Peyer's patch (tissue), 4 donors: ENCODE measurements around the gene WFIKKN2. TPM values are rescaled to one million over a fixed set of nuclear protein-coding genes. Genes with fewer than 3 reads are reported as not detected.

ENCODE experiments used
- DNase-seq, 3 donors: peaks; one replicate each; pipeline ENCODE4 v3.0.0-alpha.2; 2017 to 2019
- H3K27ac ChIP-seq, 4 donors: fragments of 200-600 bp; sonication (generic); one replicate each; pipeline ENCODE4 v1.5.1; 2016 to 2019
- H3K27me3 ChIP-seq, 2 donors: fragments of 200-600 bp; sonication (generic); one replicate each; pipeline ENCODE4 v1.5.1; 2019
- H3K36me3 ChIP-seq, 3 donors: fragments of 200-600 bp; sonication (generic); one replicate each; pipeline ENCODE4 v1.5.1; 2016 to 2019
- H3K4me1 ChIP-seq, 4 donors: fragments of 200-600 bp; sonication (generic); one replicate each; pipeline ENCODE4 v1.5.1; 2016 to 2019
- H3K4me3 ChIP-seq, 4 donors: fragments of 200-600 bp; sonication (generic); 1 replicate in 3 of 4; 2 replicates in 1 of 4; pipeline ENCODE4 v1.5.1; 2016 to 2019; ENCODE audit warnings: mild to moderate bottlenecking in 1 of 4
- H3K9me3 ChIP-seq, 4 donors: fragments of 200-600 bp; sonication (generic); one replicate each; pipeline ENCODE4 v1.5.1; 2016 to 2019; ENCODE audit warnings: mild to moderate bottlenecking in 1 of 4
- CTCF ChIP-seq, 6 experiments: fragments of 450-650 bp in 4 of 6; fragments of 200-600 bp in 2 of 6; sonication (generic) in 1 of 6; IDR thresholded peaks; one replicate each; pipeline ENCODE4 v1.5.1; 2017 to 2019; ENCODE audit warnings: antibody characterized with exemption in 6 of 6, mild to moderate bottlenecking in 3 of 6, moderate library complexity in 1 of 6
- POLR2A ChIP-seq, 2 donors: fragments of 450-650 bp; IDR thresholded peaks; one replicate each; pipeline ENCODE4 v1.5.1; 2017; ENCODE audit warnings: antibody characterized with exemption in 2 of 2, mild to moderate bottlenecking in 2 of 2, moderate library complexity in 2 of 2
- total RNA-seq, 4 donors: library from RNA; depleted of rRNA; stranded (reverse); fragments of >200 nt; gene quantifications; one replicate each; pipeline ENCODE4 v1.1.0, GENCODE V29; 2016

WFIKKN2 gene
- total RNA-seq, 4 donors from 2014 or later: not detected

GRCh38 chr17:50833510-50834428 is 1.6 kb upstream of the WFIKKN2 start:
- no peak for DNase-seq
- Histone ChIP-seq H3K4me3 (no peak overlapping the region), H3K36me3 (no peaks in the 10 kb centered on the region), H3K27ac (no peak overlapping the region), H3K4me1 (peaks cover 0 to 12% (median 0%) of the 10 kb centered on the region in 4 donors), H3K27me3 (no peaks in the 10 kb centered on the region), H3K9me3 (no peaks in the 10 kb centered on the region)
- TF ChIP-seq CTCF (IDR thresholded peaks at IDR 0.05) (no peak), POLR2A (IDR thresholded peaks at IDR 0.05) (no peak)

DNA sequence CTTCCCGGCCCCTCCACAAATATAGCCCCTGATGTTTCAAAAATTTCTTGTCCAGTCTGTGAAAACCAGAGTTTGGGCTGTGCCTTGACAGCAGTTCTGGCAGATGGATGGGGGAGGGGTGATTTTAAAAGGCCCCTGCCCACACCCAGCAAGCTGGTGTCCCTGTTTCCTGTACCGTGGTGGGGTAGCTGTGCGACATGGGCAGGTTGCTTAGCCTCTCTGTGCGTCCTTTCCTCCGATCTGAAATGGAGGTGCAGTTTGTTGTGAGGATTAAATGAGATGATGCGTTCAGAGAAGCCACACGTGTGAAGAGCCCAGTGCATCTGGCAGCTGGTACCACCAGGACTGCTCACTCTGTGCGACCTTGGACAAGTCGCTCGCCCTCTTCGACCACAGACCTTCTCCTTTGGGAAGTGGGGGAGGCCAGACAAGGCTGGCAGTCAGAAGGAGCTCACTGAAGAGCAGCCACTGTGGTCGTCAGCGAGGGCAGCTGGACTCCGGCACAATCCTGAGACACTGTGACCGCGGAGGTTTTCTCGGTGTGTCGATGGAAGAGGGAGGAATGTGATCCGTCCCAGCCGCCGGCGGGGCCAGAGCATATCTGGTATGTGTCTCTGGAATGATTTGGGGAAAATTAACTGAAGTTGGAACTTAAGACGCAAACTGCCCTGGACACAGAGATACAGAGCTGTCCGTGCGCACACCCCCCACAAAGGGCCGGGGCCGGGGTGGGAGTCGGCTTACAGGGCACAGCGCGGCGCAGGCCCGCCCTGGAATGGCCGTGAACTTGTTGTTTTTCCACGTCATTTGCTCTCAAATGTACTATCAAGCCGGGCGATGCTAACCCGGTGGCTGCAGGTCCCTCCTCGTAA is 721 bp upstream of the WFIKKN2 start:
- H3K27ac ChIP-seq: no peak overlapping the region
- H3K4me3 ChIP-seq: peak overlapping the region in 2 of 4 donors; percentile 31 to 39
- H3K36me3 ChIP-seq: no peaks in the 10 kb centered on the region
- DNase-seq: no peak
- no peak for TF ChIP-seq CTCF (IDR thresholded peaks at IDR 0.05)
- TF ChIP-seq POLR2A (IDR thresholded peaks at IDR 0.05): no peak
- H3K27me3 ChIP-seq: no peaks in the 10 kb centered on the region
- H3K9me3 ChIP-seq: no peaks in the 10 kb centered on the region
- peaks cover 0 to 12% (median 0%) of the 10 kb centered on the region in 4 donors for H3K4me1 ChIP-seq

DNA sequence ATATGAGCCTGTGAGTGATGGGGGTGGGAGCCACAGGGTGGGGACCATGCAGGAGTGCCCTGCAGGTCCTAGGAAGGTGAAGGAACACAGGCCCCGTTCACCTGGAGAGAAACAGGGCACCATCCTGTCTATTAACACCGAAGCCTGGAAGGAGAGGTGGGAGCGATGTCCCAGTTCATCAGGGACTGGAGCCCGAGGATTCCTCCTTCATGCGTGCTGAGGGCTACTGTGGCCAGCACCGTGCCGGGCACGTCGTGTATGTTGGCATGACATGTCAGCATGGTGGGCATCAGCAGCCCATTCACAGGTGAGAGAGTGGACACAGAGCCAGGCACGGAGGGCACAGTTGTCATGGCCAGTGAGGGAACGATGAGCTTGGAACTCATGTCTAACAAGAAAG is 1.4 kb downstream of the WFIKKN2 start:
- no peak overlapping the region for H3K27ac ChIP-seq
- no peak for DNase-seq
- H3K4me1 ChIP-seq: peaks cover 0 to 12% (median 0%) of the 10 kb centered on the region in 4 donors
- H3K36me3 ChIP-seq: no peaks in the 10 kb centered on the region
- H3K27me3 ChIP-seq: no peaks in the 10 kb centered on the region
- no peaks in the 10 kb centered on the region for H3K9me3 ChIP-seq
- no peak for TF ChIP-seq POLR2A (IDR thresholded peaks at IDR 0.05)
- no peak for TF ChIP-seq CTCF (IDR thresholded peaks at IDR 0.05)
- H3K4me3 ChIP-seq: no peak overlapping the region

GRCh38 chr17:50837286-50837979 is 2.0 kb downstream of the WFIKKN2 start:
- no peak for DNase-seq
- TF ChIP-seq CTCF (IDR thresholded peaks at IDR 0.05): no peak
- no peak for TF ChIP-seq POLR2A (IDR thresholded peaks at IDR 0.05)

More at GRCh38 chr17:50837286-50837979, 2.0 kb downstream of the WFIKKN2 start:
- Histone ChIP-seq H3K27ac (no peak overlapping the region), H3K9me3 (no peaks in the 10 kb centered on the region), H3K4me1 (peaks cover 0 to 12% (median 0%) of the 10 kb centered on the region in 4 donors), H3K27me3 (no peaks in the 10 kb centered on the region), H3K4me3 (no peak overlapping the region), H3K36me3 (no peaks in the 10 kb centered on the region)
